HG02938 (cell line): Measurements from ENCODE around the gene SASH3.

Experiments used
- ATAC-seq: cut with Tn5 transposase; IDR thresholded peaks from one replicate; pipeline ENCODE4 v1.9.1; 2021; ENCODE audit warnings: mild to moderate bottlenecking, moderate library complexity; ENCODE audit not compliant: unreplicated experiment

Gene SASH3

DNA sequence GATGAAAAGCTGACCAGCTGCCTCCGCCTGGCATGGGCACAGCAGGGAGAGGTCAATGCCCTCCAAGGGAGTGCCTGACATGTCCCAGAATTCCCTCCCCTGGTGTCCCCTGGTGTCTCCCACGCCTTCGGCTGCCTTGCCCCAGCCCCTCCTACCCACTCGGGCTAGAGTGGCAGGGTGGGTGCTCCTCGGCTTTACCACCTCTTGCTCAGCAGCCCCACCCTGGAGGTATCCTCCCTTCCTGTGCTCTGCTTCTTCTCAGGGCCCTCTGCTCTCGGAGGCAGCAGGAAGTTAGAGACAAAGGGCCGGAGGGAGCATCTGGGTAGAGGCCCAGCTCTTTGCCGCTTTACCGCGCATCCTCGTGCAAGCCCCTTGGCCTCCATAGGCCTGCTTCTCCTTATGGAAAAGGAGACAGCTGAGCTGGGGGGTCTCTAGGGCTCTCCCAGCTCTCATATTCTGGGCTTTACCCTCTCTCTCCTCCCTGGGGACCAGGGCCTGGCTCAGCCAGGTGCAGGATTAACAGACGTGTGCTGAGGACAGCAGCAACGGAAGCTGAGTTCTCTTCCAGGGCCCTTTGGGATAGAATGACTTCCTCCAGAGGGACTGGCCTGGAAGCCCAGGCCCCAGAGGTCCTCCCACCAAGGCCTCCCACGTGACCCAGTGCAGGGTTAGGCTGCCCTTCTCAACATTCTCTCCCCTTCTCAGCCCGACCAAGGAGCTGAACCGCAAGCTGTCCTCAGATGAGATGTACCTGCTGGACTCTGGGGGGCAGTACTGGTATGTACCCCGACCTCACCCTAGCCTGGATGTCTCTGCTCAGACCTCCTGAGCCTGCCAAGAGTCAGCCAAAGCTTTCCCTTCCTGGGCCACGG, 23.7 kb upstream of the SASH3 start:
- ATAC-seq = no peak

GRCh38 chrX:129759576-129760061, 20.1 kb upstream of the SASH3 start:
- ATAC-seq = no peak

- no peak for ATAC-seq
Observed at GRCh38 chrX:129760155-129760554, 19.6 kb upstream of the SASH3 start.

DNA sequence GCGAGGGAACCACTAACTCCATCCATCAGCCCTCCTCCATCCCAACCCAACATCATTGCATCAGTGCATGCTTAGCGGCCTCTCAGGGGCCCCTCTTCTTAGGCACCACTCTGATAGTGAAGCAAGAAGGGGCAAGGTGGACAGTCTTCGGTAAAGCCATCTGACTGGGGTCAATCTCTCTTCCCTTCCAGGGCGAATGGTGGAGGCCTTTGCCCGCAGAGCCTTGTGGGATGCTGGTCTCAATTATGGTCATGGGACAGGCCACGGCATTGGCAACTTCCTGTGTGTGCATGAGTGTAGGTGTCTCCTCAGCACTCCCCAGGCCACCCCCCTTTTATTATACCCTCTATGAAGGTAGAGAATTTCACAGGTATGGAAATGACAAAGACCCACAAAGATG, 18.8 kb upstream of the SASH3 start:
- no peak for ATAC-seq

DNA sequence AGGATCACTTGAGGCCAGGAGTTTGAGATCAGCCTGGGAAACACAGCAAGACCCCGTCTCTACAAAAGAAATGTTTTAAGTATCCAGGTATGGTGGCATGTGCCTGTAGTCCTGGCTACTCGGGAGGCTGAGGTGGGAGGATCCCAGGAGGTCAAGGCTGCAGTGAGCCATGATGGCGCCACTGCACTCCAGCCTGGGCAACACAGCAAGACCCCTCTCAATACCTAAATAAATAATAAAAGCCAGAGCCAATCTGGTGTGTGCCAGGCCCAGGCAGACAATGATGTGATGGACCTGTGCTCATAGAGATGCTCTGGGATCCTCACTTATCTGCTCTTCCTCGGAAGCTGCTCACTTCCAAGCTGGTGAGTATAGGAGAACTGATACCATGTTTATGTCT, 18.2 kb upstream of the SASH3 start:
- no peak for ATAC-seq

- no peak for ATAC-seq
Observed at GRCh38 chrX:129762448-129762847, 17.3 kb upstream of the SASH3 start.

DNA sequence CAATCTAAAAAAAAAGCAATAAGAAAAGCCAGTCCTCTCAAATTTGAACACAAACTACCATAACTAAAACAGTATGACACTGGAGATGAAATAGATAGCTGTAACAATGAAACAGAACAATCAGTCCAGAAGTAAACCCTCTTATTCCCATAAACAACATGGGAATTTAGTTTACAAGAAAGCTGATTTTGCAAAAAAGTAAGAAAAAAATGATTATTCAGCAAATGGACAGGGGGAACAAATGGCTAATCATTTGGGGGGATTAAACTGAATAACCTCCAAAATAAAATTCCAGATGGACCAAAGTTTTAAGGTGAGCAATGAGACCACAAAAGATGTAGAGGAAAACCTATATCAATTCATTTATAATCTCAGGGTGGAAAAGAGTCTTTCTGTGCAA, 16.1 kb upstream of the SASH3 start:
- no peak for ATAC-seq

DNA sequence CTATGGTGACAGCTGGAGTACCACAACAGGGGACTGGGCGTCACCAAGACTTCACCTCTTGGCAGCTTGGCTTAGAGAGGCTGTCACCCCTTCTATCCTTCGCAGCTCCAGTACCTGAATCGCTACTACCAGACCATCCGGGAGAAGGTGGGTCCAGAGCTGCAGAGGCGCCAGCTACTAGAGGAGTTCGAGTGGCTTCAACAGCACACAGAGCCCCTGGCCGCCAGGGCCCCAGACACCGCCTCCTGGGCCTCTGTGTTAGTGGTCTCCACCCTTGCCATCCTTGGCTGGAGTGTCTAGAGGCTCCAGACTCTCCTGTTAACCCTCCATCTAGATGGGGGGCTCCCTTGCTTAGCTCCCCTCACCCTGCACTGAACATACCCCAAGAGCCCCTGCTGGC, 11.6 kb upstream of the SASH3 start:
- ATAC-seq = no peak

- no peak for ATAC-seq
Observed at GRCh38 chrX:129768586-129769466, 10.9 kb upstream of the SASH3 start.

GRCh38 chrX:129769467-129770154, 10.1 kb upstream of the SASH3 start:
- ATAC-seq = peak; percentile 46

GRCh38 chrX:129771266-129771995, 8.3 kb upstream of the SASH3 start:
- ATAC-seq = no peak

DNA sequence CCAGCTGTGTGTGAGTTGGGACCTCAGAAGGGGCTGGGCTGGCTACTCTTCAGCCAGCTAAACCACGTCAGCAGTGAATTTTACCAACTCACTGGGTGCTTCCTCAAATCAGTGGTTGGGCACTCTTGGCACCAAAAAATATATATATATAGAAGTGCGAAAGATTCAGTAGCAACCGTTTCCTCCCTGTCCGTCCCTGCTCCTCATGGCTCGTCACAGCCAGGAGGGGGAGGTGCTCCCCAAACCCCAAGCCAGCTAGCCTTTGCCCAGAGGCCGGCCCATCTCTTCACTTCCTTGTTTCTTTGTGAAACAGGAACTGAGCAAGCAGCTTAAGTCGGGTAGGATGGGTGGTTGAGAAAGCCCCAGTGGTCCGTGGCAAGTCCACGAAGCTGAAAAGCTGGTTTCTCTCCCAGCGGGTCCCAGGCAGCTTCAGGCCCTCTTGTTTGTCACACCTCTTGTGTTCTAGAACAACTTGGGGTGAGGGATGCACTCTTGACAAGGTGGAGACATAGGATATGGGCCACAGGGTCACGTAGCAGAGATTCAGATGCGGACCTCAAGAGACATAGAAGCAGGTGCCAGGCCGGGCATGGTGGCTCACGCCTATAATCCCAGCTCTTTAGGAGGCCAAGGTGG, 6.8 kb upstream of the SASH3 start:
- ATAC-seq = peak; percentile 65

GRCh38 chrX:129773649-129774458, 5.9 kb upstream of the SASH3 start:
- ATAC-seq = no peak

- ATAC-seq = peak; percentile 19
Observed at GRCh38 chrX:129777218-129778030, 2.3 kb upstream of the SASH3 start.

DNA sequence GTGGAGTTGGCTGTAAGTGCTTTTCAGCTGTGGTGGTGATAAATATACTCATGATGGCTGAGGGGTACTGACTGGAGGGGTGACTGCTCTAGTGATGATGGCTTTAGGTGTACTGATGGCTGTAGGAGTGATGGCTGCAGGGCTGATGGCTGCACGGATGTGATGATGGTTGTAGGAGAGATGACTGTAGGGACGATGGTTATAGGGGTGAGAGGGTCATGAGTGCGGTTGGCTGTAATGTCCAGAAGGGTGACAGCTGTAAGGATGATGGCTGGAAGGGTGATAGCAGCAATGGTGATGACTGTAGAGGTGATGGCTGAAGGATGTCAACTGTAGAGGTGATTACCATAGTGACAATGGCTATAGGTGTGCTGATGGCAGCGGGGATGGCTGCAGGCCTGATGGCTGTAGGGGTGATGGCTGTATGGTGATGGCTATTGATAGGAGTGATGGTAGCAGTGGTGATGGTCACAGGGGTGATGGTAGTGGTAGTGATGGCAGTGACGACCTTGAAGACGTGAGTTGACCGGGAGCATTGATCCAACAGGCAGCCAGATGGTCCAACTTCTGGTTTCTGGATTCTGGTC, 570 bp upstream of the SASH3 start:
- ATAC-seq = no peak

DNA sequence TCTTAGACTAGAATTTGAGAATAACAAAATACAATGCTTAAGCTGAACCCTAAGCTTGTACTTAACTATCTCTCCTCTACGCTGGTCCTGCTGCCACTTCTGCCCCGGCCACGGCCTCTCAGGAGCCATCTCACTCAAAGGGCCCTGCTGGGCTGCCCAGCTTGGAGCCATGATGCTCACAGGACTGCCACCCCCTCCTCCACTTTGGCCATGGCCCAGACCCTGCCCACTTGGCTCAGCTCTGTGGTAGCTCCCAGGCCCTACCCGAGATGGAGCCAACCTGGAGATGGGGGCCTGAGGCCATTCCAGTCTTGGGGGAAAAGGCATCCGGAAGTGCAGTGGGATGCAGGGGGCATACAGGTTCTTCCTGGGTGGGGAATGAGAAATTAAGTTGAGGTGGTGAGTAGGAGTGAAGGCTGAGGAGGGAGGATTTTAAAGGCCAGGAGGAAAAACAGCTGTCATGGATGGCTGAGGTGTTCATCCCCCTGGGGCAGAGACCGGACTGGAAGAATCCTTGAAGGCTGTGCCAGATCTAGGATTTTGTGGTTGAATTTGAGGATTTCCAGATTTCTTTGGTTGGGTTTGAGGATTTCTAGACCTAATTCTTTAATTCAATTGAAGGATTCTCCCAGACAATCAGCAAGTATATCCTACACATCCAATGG, 824 bp downstream of the SASH3 start:
- ATAC-seq = no peak

DNA sequence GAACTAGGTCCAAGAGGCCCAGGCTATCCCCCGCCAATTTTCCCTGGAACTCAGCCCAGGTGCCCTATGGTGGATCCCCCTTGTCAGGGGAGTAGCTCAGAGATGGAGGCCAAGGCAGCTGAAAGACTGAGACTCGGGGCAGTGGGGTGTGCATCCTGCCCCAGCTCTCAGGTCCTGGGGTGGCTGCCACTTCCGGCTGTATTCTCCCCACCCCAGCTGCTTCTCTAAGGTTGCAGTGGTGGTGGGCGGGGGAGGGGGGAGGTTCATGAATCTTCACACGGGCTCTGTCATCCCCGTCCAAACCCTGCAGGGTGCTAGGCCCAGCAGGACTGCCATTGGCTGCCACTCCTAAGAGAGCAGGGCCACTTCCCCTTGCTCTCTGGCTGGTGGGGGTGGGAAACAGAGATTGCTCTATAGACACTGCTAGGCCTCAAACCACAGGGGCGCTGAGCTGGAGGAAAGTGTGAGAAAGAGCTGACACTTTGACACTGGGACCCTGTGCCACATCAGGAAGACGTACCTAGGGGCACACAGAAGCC, 1.5 kb downstream of the SASH3 start:
- ATAC-seq = peak; percentile 62
